GM21737 (cell line): ENCODE data around the gene BCL11A.

Experiments used
- ATAC-seq: cut with Tn5 transposase; IDR thresholded peaks from one replicate; pipeline ENCODE4 v1.9.1; 2021; ENCODE audit warnings: mild to moderate bottlenecking, moderate library complexity; ENCODE audit not compliant: unreplicated experiment

Gene BCL11A

GRCh38 chr2:60529136-60529784 is 24.2 kb downstream of the BCL11A start:
- no peak for ATAC-seq

DNA sequence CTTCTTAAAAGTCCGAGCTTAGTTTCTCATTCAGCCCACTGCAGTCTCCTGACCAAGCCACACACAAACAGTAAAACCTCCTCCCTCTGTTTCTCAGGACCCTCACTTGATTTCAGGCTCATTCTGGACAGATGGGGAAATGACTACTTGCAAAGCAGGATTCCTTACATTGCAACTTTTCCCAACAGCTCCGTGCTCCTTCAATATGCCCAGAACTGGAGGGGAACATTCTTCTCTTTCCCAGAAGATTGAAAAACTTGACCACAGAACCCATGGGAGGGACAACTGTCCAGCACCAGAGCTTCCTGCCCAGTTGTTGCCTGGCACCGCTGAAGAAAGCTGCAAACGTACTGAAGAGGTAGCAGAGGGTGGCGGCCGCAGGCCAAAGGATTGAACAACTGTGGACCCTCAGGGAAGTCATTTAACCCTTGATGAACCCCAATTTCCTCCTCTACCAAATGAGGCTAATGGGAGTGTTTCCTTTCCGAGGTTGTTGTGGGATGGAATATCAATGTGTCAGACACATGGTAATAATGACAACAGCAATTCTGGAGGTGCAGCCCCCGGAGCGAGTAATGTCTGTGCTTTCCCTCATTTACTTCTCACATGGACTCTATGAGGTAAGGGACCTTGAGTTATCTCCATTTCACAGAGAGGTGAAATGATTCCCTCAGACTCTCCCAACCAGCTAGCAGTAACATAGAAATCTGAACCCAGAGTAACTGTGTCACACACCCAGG is 25.0 kb downstream of the BCL11A start:
- ATAC-seq = no peak

DNA sequence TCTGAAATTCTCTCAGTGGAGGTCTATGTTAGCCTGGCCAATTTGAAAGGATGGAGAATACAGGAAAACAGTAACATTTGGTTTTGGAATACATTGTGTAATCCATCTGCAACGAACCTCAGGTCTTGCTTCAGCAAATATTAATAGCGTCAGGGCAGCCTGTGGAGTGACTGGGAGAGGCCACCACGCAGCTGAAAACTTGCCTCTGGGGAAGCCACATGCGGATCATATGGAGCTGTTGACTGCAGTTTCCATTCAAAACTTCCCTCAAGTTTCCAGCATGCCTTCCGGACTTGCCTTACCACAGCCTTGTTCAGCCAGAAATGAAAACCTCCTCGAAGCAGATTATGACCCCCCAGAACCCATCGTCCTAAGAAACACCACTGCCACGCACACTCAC is 25.7 kb downstream of the BCL11A start:
- no peak for ATAC-seq

DNA sequence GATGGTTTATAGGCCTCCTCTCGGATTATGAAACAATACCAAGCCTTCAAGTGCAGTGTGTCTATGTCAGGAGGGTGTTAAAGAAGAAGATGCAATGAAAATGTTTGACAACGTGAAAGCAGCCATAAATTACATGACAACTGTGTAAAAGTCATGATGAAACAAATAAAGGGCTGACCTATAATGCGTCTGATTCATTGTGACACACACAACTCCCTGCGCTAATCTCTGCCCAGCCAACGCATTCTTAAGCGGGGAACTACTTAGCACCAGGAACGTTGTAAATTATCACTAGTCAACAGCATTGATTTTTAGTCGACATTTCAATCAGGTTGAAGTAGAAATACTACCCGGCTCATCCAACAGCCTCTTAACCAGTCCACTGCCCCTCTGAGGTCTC is 26.8 kb downstream of the BCL11A start:
- no peak for ATAC-seq

DNA sequence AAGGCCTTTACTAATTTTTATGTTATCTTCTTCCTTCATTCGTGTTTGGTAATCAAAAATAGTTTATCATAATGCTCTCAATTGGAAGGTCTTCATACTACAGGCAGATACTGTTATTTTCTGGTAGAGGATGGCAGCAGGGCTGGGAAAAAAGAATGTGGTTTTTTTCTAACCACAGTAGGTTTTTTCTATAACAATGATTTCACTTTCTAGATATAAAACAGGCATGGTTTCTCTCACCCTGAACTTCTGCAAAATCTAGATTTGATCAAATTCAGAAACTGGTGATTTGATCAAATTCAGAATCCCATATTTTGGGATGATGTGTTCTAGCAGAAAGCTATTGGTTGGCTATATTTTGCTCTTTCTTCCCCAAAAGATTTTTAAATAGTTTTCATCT is 27.6 kb downstream of the BCL11A start:
- ATAC-seq = no peak

- no peak for ATAC-seq
These were observed 28.6 kb downstream of the BCL11A start for GRCh38 chr2:60524874-60525273.

- no peak for ATAC-seq
These were observed 29.5 kb downstream of the BCL11A start for GRCh38 chr2:60523963-60524362.

DNA sequence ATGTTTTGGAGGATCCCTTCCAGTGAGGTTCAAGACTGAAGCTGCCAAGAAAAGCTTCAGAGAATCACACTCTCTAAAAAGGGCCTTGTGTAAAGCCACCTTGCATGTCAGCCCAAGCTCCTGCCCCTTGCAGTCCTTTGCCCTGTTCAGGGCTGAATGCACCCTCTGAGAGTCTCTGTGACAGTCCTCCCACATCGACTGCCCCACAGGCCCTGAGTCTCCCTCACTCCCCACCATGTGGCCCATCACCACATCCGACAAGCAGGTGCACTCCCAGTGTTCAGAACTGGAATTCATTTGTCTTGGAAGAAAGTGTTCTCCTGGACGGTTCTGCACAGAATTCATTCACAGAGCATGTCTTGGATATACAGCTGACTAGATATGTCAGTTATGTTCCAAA is 31.0 kb downstream of the BCL11A start:
- no peak for ATAC-seq

DNA sequence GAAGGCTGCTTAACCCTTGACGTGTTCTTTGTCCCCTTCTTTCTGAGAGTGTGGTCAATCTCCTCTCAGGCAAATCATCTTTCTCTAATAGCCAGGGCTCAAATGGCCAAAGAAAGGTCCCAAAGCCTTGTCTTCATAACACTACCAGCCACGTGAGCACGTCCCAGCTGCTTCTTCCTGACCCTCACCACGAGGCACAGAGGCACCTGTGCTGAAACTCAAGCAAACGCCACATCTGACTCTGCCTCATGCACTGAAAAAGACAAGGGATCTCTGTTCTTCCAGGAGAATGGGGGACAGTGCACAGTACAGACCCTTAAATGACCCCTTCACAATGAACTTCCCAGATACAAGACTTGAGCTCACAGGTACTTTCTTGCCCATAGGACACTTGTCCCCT is 31.8 kb downstream of the BCL11A start:
- no peak for ATAC-seq

GRCh38 chr2:60520917-60521539 is 32.4 kb downstream of the BCL11A start:
- no peak for ATAC-seq

- ATAC-seq = no peak
These were observed 33.1 kb downstream of the BCL11A start for GRCh38 chr2:60520151-60520876.

DNA sequence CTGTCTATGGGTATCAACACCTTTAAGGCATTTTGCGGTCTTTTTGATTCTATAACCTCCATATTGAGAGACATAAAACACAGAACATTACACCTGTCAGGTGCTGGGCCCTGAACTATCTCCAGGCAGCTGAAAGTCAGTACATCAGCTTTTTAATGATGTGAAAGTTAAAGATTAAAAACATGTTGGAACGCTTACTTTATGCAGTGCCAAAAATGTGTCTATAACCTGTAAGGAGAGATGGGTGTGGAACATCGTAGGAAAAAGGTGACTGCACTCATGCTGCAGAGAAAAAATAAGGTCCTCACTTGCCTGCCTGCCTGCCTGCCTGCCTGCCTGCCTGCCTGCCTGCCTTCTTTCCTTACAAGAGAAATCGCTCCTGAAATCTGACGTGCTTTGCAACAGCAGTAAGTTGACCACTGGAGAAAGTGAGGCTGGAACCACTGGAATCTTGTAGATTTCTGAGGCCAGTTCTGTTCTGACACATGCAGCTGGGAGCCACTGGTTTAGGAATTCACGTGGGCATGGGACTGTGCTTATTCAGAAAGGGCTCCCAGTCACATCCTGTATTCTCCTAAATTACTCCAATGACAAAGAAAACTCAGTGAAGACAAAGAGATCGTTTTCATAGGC is 34.1 kb downstream of the BCL11A start:
- no peak for ATAC-seq

DNA sequence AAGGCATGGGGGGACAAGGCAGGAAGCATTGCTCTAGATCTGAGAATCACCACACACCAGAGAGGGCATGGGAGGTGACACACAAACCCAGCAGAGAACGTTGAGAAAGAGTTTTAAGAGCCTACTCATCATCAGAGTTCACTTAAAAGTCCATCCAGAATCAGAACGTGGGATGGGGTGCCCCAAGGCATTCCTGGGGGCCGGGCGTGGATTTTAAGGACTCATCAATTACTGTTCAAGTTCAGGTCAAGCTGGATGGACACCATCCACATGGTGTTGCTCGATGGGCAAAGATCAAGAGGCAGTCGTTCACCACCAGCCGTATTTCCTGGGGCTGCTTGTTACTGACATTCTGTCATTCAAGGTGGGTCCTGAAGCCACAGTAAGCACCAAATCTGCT is 34.9 kb downstream of the BCL11A start:
- no peak for ATAC-seq

DNA sequence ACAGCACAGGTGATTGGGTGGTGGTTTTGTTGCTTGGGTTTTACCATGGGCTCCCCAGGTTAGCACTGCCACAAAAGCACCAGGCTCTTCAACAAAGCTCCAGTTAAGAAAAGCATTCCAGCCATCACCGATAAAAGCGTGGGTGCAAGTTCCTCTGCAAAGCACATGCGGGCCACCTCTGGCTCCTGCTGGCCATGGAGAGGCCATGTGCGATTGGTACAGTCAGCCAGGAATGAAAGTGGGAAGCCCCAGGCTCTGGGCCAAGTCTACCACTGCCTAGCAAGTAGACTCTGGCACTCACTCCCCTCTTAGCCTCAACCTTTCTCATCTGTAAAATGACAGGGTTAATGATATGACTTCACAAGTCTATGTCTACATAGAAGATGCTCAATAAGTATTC is 36.0 kb downstream of the BCL11A start:
- ATAC-seq = no peak

- ATAC-seq = no peak
These were observed 36.6 kb downstream of the BCL11A start for GRCh38 chr2:60516826-60517225.

DNA sequence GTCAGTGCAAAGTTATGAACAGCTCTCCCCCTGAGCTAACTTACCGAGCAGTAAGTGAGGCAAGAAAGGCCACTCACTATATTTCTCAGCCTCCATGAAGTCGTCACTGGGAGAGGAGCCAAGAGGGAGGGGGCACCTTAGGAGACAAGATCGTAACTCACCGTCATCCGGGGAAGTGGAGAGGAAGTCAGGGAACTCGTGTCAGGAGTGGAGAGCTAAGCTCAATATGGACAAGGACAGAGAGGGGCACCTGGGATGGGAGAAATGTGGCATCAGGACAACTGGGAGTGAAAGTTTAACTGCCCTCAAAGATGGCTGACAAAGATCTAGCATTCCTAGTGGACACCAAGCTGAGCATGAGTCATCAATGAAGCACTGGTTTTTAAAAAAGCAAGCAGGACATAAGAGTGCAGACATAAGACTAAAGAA is 37.1 kb downstream of the BCL11A start:
- no peak for ATAC-seq

DNA sequence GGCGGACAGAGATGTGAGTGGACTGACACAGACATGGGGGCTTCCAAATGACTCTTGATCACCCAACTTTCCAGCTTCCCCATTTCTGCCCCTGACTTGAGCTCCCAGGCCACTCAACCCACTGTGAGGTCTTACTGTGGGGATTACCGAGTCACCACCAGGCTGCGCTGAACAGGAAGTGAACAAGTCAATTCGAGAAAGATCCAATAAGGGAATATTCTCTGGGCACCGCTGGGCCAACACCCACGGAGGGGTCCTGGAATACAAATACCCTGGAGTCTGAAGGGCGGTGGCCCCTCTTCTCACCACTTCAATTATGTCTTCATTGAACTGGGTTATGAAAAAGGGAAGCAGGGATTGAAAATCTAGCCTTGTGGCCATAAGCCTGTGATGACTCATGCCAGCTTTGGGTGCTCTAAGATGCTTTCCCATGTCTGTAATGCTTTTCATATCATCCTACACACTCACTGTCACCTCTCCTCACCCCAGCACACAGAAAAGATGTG is 37.7 kb downstream of the BCL11A start:
- ATAC-seq = peak; percentile 84

DNA sequence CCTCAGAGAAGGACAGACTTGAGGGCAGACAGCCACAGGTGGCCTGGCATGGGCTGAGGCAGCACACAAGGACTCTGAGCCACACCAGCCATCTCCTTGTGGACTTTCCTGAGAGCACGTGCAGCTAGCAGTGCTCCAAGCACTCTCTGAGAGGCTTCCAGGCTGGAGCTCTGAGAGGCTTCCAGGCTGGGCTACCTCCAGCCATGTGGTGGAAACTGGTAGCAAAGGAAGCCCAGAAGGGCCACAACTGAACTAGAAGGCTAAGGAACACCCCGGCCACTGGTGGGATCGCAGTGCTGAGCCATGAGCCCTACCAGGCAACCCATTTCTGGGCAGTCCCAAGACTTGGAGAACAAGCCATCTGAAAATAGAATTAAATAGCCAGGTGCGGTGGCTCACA is 39.5 kb downstream of the BCL11A start:
- ATAC-seq = no peak

GRCh38 chr2:60513191-60513590 is 40.3 kb downstream of the BCL11A start:
- no peak for ATAC-seq

DNA sequence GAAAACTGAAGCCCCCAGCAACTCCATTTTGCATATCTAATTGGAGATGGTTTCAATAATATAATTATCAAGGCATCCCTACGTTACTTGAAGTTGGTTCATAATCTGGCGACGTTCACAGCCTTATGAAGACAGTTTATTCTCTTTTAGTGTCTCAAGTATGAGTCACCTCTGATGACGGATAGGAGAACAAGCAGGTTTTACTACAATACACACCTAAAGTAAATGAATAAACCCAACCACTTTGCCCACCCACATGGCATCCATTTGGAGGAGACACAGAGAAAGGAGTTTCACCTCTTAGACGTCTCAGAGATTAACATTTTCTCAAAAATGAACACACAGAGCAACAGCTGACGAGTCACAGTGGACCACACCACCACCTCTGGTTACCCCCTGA is 40.8 kb downstream of the BCL11A start:
- no peak for ATAC-seq

DNA sequence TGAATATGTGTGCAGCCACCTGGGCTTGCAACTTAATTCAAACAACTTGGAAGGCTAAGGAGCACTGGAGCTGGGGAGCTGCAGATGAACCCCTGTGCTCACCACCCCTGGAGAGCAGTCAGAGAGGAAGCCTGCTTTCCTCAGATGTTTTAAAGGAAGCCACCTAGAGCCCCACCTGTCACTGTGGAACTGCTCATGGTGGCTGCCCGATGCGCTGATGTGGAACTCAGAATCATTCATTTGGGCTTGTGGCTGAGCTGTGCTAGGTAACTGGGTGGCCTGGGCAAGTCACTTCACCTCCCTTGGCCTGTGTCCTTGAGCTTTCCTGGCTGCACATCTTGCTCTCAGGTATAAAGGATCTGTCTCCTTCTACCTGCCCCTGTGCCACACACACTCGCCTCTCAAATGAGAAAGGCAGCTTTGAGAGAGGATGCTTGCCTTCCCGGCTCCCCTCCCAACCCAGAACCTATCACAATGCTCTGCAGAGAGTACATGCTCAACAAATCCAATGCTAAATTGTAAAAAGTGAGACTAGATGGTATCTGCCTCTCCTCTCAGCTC is 41.3 kb downstream of the BCL11A start:
- no peak for ATAC-seq
